ENCODE measurements around the gene ADAMTSL5. TPM values are rescaled to one million over a fixed set of nuclear protein-coding genes. Genes with fewer than 3 reads are reported as not detected.
"Not testable (repeated sequence)": the region's sequence is repeated elsewhere in the genome, so short reads cannot be mapped to it uniquely, and the experiment has no call there.

The ADAMTSL5 gene
- total RNA-seq, 1 experiment from 2014 or later, result 11.1 TPM

GRCh38 chr19:1553415-1553814 lies 40.6 kb upstream of the ADAMTSL5 start:
- CTCF ChIA-PET, result no interaction called here
- Mint-ChIP-seq H3K9me3 (ENCODE audit: unreplicated experiment) (no peaks in the 10 kb centered on the region), H3K4me3 (ENCODE audit: unreplicated experiment) (no peak overlapping the region), H3K27me3 (ENCODE audit: insufficient read depth, unreplicated experiment) (no peaks in the 10 kb centered on the region), H3K4me1 (ENCODE audit: insufficient read depth, unreplicated experiment) (no peaks in the 10 kb centered on the region), H3K36me3 (ENCODE audit: insufficient read depth, unreplicated experiment) (no peaks in the 10 kb centered on the region), H3K27ac (ENCODE audit: low read depth, unreplicated experiment) (no peak overlapping the region)
- DNase-seq (ENCODE audit: unreplicated experiment), result no peak
- intact Hi-C loops (cut with micrococcal nuclease), result no loop called here
- no TSS peak for BruUV-seq (replicated peaks)
- no peak for TF ChIP-seq CTCF (IDR thresholded peaks at IDR 0.05; ENCODE audit: unreplicated experiment)
- POLR2A ChIA-PET, result no interaction called here

GRCh38 chr19:1551068-1552040 lies 38.5 kb upstream of the ADAMTSL5 start:
- DNase-seq (ENCODE audit: unreplicated experiment), result no peak
- ChIA-PET CTCF (interaction anchor here (0.6 to 1.1 kb wide), 4 partner anchors 36 to 215 kb away, joined by 3 to 4 read pairs (median 3); no protein-coding TSS in a partner anchor), POLR2A (no interaction called here)
- intact Hi-C loops (cut with micrococcal nuclease), result no loop called here
- H3K27ac Mint-ChIP-seq (ENCODE audit: low read depth, unreplicated experiment), result no peak overlapping the region
- H3K36me3 Mint-ChIP-seq (ENCODE audit: insufficient read depth, unreplicated experiment), result no peaks in the 10 kb centered on the region
- no peaks in the 10 kb centered on the region for H3K9me3 Mint-ChIP-seq (ENCODE audit: unreplicated experiment)
- TF ChIP-seq CTCF (IDR thresholded peaks at IDR 0.05; ENCODE audit: unreplicated experiment), result no peak
- no TSS peak for BruUV-seq (replicated peaks)
- H3K4me3 Mint-ChIP-seq (ENCODE audit: unreplicated experiment), result no peak overlapping the region
- peaks cover 2% of the 10 kb centered on the region for H3K4me1 Mint-ChIP-seq (ENCODE audit: insufficient read depth, unreplicated experiment)
- no peaks in the 10 kb centered on the region for H3K27me3 Mint-ChIP-seq (ENCODE audit: insufficient read depth, unreplicated experiment)

GRCh38 chr19:1549332-1549945 lies 36.6 kb upstream of the ADAMTSL5 start:
- Mint-ChIP-seq H3K27me3 (ENCODE audit: insufficient read depth, unreplicated experiment) (no peaks in the 10 kb centered on the region), H3K36me3 (ENCODE audit: insufficient read depth, unreplicated experiment) (no peaks in the 10 kb centered on the region), H3K27ac (ENCODE audit: low read depth, unreplicated experiment) (no peak overlapping the region), H3K9me3 (ENCODE audit: unreplicated experiment) (no peaks in the 10 kb centered on the region), H3K4me3 (ENCODE audit: unreplicated experiment) (no peak overlapping the region), H3K4me1 (ENCODE audit: insufficient read depth, unreplicated experiment) (peaks cover 6% of the 10 kb centered on the region)
- BruUV-seq (replicated peaks), result no TSS peak
- TF ChIP-seq CTCF (IDR thresholded peaks at IDR 0.05; ENCODE audit: unreplicated experiment), result no peak
- intact Hi-C loops (cut with micrococcal nuclease), result loop anchor here (5.0 kb wide), 1 partner anchor 248 kb away; no protein-coding TSS in a partner anchor
- no peak for DNase-seq (ENCODE audit: unreplicated experiment)
- ChIA-PET POLR2A (no interaction called here), CTCF (no interaction called here)

- no TSS peak for BruUV-seq (replicated peaks)
- CTCF ChIA-PET, result interaction anchor here (0.6 kb wide), 1 partner anchor 308 kb away, joined by 3 read pairs; no protein-coding TSS in a partner anchor
- Mint-ChIP-seq H3K27me3 (ENCODE audit: insufficient read depth, unreplicated experiment) (peaks cover 13% of the 10 kb centered on the region), H3K4me3 (ENCODE audit: unreplicated experiment) (no peak overlapping the region), H3K27ac (ENCODE audit: low read depth, unreplicated experiment) (no peak overlapping the region), H3K9me3 (ENCODE audit: unreplicated experiment) (no peaks in the 10 kb centered on the region), H3K36me3 (ENCODE audit: insufficient read depth, unreplicated experiment) (no peaks in the 10 kb centered on the region), H3K4me1 (ENCODE audit: insufficient read depth, unreplicated experiment) (no peaks in the 10 kb centered on the region)
- POLR2A ChIA-PET, result no interaction called here
- TF ChIP-seq CTCF (IDR thresholded peaks at IDR 0.05; ENCODE audit: unreplicated experiment), result no peak
- intact Hi-C loops (cut with micrococcal nuclease), result no loop called here
- DNase-seq (ENCODE audit: unreplicated experiment), result no peak
These were observed 27.6 kb upstream of the ADAMTSL5 start for GRCh38 chr19:1540365-1540925.

DNA sequence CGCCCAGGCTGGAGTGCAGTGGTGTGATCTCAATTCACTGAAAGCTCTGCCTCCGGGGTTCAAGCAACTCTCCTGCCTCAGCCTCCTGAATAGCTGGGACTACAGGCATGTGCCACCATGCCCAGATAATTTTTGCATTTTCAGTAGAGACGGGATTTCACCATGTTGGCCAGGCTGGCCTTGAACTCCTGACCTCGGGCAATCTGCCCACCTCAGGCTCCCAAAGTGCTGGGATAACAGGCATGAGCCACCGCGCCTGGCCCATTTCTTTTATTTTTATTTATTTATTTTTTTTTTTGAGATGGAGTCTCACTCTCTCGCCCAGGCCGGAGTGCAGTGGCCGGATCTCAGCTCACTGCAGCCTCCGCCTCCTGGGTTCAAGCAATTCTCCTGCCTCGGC lies 26.9 kb upstream of the ADAMTSL5 start:
- H3K27ac Mint-ChIP-seq (ENCODE audit: low read depth, unreplicated experiment); H3K36me3 Mint-ChIP-seq (ENCODE audit: insufficient read depth, unreplicated experiment); H3K4me3 Mint-ChIP-seq (ENCODE audit: unreplicated experiment); POLR2A ChIA-PET; H3K4me1 Mint-ChIP-seq (ENCODE audit: insufficient read depth, unreplicated experiment); intact Hi-C loops (cut with micrococcal nuclease); DNase-seq (ENCODE audit: unreplicated experiment); H3K9me3 Mint-ChIP-seq (ENCODE audit: unreplicated experiment); BruUV-seq (replicated peaks): not testable (repeated sequence)
- peaks cover 13% of the 10 kb centered on the region for H3K27me3 Mint-ChIP-seq (ENCODE audit: insufficient read depth, unreplicated experiment)
- CTCF ChIA-PET, result interaction anchor here (0.6 to 0.8 kb wide), 3 partner anchors 67 to 309 kb away, joined by 3 to 5 read pairs (median 3); no protein-coding TSS in a partner anchor

Measured in MCF 10A (cell line).